AG04449 (cell line): Measurements from ENCODE around the gene MTOR.

Experiments used
- CTCF ChIA-PET: fragments of 350-600 bp; formaldehyde crosslinking; extraction: SDS; loops from one replicate; lab custom pipeline; 2021; ENCODE audit warnings: antibody characterized with exemption; lab: Yijun Ruan, JAX
- POLR2A ChIA-PET: fragments of 400-600, 350-600 bp; formaldehyde crosslinking; extraction: SDS; loops from one replicate; lab custom pipeline; 2020; ENCODE audit warnings: antibody characterized with exemption, inconsistent platforms; lab: Yijun Ruan, JAX
- DNase-seq: peaks from one replicate; pipeline ENCODE4 v3.0.0-alpha.2; 2010; ENCODE audit warnings: low read depth, low spot score
- H3K4me3 ChIP-seq: 2 replicates; pipeline ENCODE4 v1.5.1; 2011; ENCODE audit warnings: low read depth, mild to moderate bottlenecking, control low read depth, low read length
- TF ChIP-seq, protein P1 (sequence below): IDR thresholded peaks from one replicate; pipeline ENCODE4 v1.5.1; 2011; ENCODE audit warnings: mild to moderate bottlenecking, moderate library complexity, low read length, control low read depth, inconsistent platforms; ENCODE audit not compliant: insufficient read depth; ENCODE audit errors: missing control alignments

MTOR gene

DNA sequence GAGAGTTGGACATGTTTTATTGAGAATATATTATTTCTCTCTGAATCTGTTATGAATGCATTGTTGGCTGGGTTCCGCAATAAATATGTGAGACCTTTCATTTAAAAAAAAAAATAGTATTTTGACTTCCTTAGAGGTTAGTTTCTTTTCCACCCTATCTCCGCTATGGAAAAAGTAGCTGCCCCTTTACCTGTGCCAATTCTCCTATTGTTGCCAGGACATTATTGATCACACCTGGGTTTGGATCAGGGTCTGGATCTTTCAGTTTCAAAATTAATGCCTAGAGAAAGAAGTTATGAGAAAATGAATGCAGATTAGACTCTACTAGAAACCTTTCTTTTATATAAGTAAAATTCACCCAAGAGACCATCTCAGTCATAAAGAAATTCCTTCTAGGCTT, 29.1 kb downstream of the MTOR start:
- H3K4me3 ChIP-seq = no peak overlapping the region
- POLR2A ChIA-PET = interaction anchor here (0.5 kb wide), 1 partner anchor 426 kb away, joined by 3 read pairs; no protein-coding TSS in a partner anchor
- CTCF ChIA-PET = interaction anchor here (0.6 to 16.2 kb wide), 5 partner anchors 8 to 410 kb away, joined by 4 to 456 read pairs (median 17); no protein-coding TSS in a partner anchor
- TF ChIP-seq, protein P1, sequence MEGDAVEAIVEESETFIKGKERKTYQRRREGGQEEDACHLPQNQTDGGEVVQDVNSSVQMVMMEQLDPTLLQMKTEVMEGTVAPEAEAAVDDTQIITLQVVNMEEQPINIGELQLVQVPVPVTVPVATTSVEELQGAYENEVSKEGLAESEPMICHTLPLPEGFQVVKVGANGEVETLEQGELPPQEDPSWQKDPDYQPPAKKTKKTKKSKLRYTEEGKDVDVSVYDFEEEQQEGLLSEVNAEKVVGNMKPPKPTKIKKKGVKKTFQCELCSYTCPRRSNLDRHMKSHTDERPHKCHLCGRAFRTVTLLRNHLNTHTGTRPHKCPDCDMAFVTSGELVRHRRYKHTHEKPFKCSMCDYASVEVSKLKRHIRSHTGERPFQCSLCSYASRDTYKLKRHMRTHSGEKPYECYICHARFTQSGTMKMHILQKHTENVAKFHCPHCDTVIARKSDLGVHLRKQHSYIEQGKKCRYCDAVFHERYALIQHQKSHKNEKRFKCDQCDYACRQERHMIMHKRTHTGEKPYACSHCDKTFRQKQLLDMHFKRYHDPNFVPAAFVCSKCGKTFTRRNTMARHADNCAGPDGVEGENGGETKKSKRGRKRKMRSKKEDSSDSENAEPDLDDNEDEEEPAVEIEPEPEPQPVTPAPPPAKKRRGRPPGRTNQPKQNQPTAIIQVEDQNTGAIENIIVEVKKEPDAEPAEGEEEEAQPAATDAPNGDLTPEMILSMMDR = no peak
- DNase-seq = no peak

DNA sequence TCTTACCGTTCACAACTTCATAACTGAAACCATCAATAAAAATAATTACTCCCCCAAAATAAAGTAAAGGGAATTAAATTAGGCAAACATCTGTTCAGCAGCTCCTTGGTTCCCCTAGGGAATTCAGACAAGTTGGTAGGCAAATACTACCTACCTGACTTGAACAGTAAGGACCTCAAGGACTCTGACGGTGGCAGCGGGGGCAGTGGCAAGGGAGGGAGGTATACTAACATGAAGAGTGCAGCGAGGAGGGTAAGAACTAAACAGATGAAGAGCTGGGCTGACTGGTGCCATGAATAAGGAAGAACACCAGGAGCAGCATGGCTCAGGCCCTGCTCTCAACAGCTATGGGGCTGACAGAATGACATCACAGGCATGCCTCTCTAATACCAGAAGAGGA, 33.1 kb downstream of the MTOR start:
- no peak for DNase-seq
- CTCF ChIA-PET = interaction anchor here (1.1 to 8.6 kb wide), 2 partner anchors 12 to 415 kb away, joined by 4 to 70 read pairs; no protein-coding TSS in a partner anchor
- TF ChIP-seq, protein P1 = no peak

DNA sequence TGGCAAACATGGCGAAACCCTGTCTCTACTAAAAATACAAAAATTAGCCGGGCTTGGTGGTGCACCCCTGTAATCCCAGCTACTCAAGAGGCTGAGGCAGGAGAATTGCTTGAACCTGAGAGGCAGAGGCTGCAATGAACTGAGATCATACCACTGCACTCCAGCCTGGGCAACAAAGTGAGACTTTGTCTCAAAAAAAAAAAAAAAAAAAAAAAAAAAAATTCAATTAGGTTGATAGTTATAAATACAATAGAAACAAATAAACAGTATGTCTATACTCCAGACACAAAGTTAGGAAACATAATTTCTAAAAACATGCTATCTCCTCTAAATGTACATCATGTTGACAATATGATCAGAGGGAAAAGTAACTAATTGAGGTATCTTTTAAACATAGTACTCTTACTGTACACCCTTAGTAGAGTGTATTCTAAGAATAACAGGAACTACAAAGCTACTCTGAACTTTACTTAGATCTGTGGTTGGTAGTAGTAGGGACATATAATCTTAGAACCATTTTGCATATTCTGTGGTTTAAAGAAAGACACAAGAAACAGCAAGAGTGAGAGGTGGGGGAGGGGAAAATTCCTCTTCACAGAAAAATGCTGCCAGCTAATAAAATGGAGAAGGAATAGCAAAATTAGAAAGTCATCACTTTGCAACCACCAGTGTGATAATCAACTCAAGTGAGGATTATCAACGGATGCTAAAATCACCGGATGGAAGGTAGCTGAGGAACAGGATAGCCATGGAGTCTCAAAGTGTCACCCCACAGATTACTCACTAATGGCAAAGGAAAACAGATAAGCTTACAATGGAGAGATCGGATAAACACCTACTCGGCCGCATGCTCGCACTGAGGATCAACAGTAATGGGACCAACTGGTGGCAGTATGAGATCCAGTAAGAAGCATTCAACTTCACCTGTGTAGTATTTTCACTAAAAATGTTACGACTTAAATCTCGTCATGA, 35.0 kb downstream of the MTOR start:
- no peak overlapping the region for H3K4me3 ChIP-seq
- TF ChIP-seq, protein P1 = no peak
- ChIA-PET CTCF (interaction anchor here (0.7 to 8.6 kb wide), 5 partner anchors 11 to 416 kb away, joined by 3 to 70 read pairs (median 5); no protein-coding TSS in a partner anchor), POLR2A (interaction anchor here (0.6 kb wide), 1 partner anchor 150 kb away, joined by 3 read pairs; no protein-coding TSS in a partner anchor)
- DNase-seq = no peak

More for the DNA sequence above, 33.1 kb downstream of the MTOR start:
- H3K4me3 ChIP-seq = no peak overlapping the region
- POLR2A ChIA-PET = no interaction called here

DNA sequence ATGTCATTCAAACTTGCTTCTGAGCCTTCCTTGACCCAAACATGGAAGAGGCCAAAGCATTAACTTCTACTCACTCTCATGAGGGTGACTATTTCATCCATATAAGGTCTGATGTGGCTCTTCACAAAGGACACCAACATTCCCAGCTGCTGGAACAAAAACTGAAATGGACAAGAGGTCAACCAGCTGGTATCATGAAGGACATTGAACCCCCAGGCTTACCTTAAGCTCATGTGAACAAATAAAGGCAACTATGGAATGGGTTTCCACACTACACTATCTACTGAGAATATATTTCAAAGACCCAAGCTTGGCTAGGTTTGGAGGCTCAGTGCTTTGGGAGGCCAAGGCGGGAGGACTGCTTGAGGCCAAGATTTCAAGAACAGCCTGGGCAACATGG, 46.3 kb downstream of the MTOR start:
- no peak overlapping the region for H3K4me3 ChIP-seq
- DNase-seq = no peak
- TF ChIP-seq, protein P1 = no peak
- CTCF ChIA-PET = interaction anchor here (0.5 to 5.4 kb wide), 3 partner anchors 25 to 179 kb away, joined by 3 to 27 read pairs (median 8); no protein-coding TSS in a partner anchor
- POLR2A ChIA-PET = no interaction called here

DNA sequence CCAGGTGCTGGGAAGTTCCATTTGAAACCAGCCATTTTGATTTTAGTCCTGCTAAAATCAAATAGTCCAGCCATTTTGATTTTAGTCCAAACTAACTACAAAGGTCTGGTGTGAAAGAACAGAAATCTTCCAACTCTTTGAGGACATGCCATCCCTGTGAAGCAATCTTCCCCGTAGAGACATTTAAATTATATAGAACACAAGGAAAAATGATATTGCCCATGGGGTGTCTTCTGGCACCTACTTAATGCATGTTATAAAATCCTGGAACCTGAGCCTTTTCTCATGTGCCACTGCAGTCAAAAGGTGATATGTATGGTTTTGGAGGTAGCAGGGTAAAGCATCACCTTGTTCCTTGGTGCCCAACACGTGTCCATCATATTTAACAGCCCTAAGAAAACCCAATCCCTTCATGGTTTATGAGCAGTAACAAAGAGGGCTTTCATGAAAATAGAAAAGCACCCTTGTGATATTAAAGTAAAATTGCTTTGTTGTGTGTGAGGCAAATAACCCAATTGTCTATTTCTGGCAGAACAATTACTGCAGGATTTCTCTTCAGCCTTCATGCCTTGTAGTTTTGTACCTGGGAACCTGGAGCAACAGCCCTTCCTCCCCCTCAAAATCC, 46.9 kb downstream of the MTOR start:
- CTCF ChIA-PET = interaction anchor here (1.5 to 5.4 kb wide), 3 partner anchors 26 to 178 kb away, joined by 6 to 27 read pairs (median 8); no protein-coding TSS in a partner anchor
- H3K4me3 ChIP-seq = no peak overlapping the region
- POLR2A ChIA-PET = no interaction called here
- no peak for DNase-seq
- TF ChIP-seq, protein P1 = no peak
